Fibroblast of gingiva (primary cell): ENCODE measurements around the gene CTNNBIP1.

Source experiments
- DNase-seq: peaks from one replicate; pipeline ENCODE4 v3.0.0-alpha.2; 2011; ENCODE audit warnings: low read depth

The CTNNBIP1 gene

DNA sequence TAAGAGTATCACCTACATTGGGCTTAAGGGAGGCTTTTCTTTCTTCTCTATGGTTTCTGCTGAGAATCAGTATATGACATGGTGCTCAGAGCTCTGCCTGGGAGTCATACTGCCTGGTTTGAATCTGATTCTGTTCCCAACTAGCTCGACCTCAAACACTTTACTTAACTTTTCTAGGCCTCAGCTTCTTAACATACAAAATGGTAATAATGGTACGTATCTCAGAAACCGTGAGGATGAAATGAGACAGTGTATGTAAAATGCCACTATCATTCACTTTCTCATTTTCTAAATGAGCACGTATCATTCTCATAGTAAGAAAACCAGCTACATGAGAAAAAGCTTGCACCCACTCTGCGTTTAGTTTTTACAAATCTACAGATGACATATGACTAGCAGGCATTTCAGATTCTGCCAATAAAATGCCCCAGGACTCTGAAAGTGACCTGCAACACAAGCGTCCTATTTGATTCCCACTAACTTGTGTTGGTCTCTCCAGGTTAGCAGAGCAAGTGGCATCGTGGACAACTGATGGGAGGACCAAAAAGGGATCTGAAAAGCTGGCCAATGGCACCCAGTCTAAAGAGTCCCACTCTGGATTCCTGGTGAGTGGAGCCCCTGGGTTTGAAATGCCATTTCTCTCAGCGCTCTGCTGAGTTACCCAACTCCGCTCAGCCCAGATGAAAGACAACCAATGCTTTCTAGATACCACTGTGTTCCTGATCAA lies 6.1 kb downstream of the CTNNBIP1 start:
- no peak for DNase-seq

GRCh38 chr1:9902060-9902452 lies 8.0 kb downstream of the CTNNBIP1 start:
- no peak for DNase-seq

DNA sequence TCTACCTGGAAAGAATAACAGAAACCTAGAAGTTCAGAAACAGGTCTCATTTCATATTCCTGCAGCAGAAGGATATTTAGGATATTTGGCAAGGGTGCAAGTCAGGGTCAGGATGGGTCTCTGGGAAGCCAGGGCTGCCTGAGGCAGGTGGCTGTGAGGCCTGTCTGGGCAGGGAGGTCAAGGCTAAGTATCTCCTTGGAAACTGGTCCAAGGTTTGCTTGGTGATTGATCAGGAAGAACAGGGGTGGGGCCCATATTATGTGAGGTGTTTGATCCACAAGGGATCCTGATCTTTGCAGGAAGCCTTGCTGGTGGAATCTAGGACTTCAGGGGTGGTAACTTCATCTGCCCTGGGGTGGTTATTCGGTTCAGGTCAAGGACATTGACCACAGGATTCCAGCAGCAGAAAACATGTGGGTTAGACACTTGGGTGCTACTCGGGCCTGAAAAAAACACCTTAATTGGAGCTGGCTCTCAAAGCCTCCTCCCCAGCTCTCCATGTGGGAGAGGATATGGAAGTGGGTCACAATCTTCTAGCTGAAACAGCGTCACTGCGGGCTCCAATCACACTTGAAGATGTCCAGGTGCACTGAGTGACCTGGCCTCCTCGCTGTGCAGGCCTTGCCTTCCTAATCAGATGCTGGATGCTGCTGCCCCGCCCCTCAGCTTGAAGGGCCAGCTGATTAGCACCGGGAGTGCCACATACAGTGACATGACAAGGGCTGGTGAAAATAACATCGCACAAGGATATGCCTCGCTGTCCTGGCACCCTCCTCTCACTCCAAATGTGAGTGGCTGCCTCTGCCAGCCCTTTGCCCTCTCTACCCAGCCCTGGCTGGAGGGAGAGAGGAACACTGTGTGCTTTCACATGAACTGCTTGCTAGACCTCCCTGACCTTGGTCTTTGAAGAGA lies 8.7 kb downstream of the CTNNBIP1 start:
- DNase-seq, result no peak

GRCh38 chr1:9900142-9901043 lies 9.7 kb downstream of the CTNNBIP1 start:
- DNase-seq, result no peak

DNA sequence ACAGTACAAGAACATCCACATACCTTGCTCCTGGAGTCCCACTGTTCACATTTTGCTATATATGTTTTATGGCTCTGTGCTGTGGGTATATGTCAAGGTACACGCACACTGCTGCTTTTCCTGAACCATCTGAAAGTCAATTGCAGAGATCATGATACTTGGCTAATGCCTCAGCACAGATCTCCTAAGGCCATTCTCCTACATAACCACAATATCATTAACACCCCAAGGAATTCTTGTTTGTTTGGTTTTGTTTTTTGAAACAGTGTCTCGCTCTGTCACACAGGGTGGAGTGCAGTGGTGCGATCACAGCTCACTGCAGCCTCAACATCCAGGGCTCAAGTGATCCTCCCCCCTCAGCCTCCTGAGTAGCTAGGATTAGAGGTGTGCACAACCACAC lies 16.0 kb downstream of the CTNNBIP1 start:
- no peak for DNase-seq

GRCh38 chr1:9892563-9893528 lies 17.2 kb downstream of the CTNNBIP1 start:
- DNase-seq, result peak; percentile 53

GRCh38 chr1:9891207-9891606 lies 18.9 kb downstream of the CTNNBIP1 start:
- no peak for DNase-seq

DNA sequence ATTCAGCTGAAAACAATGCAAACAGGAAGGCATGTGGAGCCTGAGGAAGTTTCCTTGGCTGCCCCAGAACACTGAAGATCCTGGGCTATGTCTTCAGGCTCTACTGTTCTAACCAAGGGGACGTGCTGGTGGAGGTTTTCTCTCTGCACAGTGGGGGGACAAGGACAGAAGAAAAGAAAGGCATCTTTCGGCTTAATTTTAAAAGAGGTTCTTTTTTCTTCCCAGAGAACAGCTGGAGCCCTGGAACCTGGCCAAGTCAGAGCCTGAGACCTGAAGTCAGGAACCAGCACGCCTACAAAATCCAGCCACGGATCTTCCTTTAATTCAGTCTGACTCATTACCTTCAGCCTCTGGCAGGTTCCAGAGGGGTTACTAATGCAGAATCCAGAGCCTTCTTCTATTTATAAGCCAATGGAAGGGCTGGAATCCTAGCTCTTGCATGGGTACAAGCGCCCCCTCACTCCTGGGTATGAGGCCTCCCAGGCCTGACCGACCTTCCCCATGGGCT lies 19.8 kb downstream of the CTNNBIP1 start:
- peak; percentile 21 for DNase-seq

- no peak for DNase-seq
These were observed 20.7 kb downstream of the CTNNBIP1 start for GRCh38 chr1:9889411-9889810.

- no peak for DNase-seq
These were observed 21.2 kb downstream of the CTNNBIP1 start for GRCh38 chr1:9888886-9889285.

- no peak for DNase-seq
These were observed 23.0 kb downstream of the CTNNBIP1 start for GRCh38 chr1:9887070-9887469.

GRCh38 chr1:9886092-9886742 lies 23.9 kb downstream of the CTNNBIP1 start:
- DNase-seq, result no peak

GRCh38 chr1:9884805-9885204 lies 25.3 kb downstream of the CTNNBIP1 start:
- no peak for DNase-seq

DNA sequence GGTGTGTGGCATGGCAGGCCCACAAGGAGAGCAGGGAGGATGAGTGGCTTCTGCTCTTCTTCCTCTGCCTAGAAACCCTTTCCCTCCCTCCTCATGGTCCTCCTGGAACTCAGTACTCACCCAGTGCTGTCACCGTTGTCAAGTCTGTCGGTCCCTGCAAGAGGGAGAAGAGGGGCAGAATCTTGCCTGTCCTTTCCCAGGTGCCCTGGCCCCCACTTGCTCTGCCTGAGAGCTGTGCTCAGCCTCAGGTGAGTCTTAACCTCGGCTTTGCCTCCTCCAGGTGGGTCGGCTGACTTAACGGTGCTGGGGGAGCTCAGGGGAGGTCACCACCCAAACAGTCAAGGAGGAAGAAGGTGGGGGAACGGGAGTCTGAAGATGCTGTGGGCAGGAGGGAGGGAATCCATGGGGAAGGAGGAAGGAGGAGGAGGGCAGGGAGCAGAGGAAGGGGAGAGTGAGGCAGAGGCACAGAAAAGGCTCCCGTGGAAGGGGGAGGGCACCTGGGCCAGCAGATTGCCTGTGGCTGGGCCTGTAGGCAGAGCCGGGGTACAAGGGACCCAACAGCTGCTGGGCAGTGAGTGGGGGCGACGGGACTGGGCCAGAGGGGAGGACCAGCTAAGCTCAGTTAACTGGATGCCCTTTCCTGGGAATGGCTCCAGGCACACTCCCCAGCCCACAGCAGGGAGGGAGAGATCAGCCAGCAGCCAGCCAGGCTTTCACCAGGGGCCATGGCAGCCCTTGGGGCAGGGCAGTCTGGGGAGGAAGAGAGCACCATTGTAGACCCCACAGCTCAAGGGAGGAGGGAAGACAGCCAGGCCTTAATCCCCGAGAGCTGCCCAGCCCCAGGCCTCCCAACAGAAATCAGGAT lies 26.3 kb downstream of the CTNNBIP1 start:
- no peak for DNase-seq

DNA sequence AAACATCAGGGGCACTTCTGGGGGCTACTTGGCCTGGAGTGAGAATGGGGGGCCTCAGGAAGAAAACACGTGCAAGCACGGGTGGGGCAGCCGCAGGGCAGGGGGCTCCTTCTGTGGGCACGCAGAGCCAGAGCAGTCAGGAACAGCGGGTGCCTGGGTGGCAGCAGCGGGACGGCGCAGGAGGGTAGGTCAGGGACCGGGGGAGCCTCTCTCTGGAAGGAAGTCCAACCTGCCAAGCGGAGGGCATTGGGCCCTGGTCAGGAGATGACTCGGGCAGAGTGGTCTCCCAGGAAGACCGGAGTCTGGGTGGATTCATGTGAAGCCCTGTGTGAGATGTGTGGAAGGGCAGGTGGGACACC lies 27.1 kb downstream of the CTNNBIP1 start:
- no peak for DNase-seq

DNA sequence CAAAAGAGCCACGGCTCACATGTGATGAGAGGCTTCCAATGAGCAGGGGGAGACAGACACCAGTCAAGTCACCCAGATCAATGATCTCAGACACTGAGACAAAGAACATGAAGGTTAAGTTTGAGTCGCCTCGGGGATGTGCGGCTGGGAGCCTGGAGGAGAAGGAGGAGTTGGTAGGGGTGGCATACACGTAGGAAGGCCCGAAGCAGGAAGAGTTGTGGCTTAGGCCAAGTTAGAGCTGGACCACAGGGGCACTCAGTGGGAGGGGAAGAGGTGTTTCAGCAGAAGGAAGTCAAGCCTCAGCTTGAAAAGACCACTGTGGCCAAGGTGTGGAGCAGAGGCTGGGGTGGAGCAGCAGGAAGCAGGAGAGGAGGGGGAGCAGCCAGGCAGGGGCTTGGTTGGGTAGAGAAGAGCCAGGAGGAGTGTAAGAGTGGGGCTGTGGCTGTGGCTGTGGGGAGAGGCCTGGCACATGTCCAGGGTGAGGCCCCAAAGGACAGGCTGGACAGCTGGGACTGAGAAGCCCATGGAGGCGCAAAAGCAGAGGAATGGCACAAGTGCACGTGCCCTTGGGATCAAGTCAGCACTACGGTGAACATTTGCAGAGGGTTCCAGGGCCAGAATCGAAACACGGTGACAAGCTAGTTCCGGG lies 27.6 kb downstream of the CTNNBIP1 start:
- DNase-seq, result no peak

GRCh38 chr1:9881838-9882249 lies 28.2 kb downstream of the CTNNBIP1 start:
- peak; percentile 63 for DNase-seq

- no peak for DNase-seq
These were observed 31.7 kb downstream of the CTNNBIP1 start for GRCh38 chr1:9878404-9878803.

DNA sequence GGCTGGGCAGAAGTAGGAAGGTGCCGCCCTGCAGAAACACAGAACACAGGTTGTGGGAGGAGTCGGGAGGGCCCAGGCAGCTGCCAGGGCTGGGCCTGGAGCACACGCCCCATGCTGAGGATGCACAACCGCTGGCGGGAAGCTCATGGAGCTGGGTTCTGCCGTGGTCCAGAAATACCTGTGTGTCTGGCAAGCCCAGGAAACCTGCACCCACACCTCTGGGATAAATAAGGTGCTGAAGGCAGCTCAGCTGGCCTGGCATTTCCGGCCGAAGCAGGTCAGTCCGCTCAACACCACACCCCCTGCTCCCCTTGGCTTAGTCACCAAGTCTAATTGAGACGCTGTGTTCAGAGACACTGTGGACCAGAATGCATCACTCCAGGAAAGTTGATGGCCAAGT lies 32.1 kb downstream of the CTNNBIP1 start:
- no peak for DNase-seq
